ENCODE measurements around the gene MIAT.

MIAT gene

DNA sequence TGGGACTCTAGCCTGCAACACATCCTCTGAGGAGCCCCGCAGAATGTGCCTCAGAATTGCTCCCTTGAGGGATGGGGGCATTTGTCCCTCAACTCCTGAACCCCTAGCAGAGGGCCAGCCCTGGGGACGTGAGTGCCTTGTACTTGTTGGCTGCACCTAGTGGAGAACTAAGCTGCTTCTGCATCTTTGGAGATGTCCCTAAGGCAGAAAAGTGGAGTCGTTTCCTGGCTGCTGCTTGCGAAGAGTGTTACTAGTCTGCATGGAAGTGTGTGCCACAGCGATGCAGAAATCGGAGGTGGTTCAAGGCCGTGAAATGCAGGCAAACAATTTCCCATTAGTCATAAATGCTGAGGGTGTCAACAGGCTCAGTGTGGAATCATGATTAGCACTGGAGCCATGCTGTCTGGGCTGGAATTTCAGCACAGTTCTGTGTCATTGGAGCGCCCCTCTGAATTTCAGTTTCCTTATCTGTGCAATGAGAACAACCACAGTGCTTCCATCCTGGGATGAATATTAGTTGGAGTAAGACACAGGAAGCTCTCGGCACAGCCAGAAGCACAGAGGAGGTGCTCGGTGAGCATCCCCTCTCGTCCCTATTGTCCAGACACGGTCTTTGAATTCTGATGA lies 56.5 kb downstream of the MIAT start:
- no peaks in the 10 kb centered on the region for H3K36me3 ChIP-seq (ENCODE audit: insufficient read depth, low read length)
- H3K9me3 ChIP-seq (ENCODE audit: insufficient read depth, low read depth, low read length) = no peaks in the 10 kb centered on the region
- H3K4me1 ChIP-seq (ENCODE audit: insufficient read depth, low read length) = peaks cover 2% of the 10 kb centered on the region; the same call in 1 of the 2 replicates
- no peak overlapping the region for H3K27ac ChIP-seq (ENCODE audit: low read depth, low read length)
- no peak overlapping the region for H3K9ac ChIP-seq (ENCODE audit: low read depth, low read length)
- 86% methylated on average over 12 of the region's 12 CpGs for WGBS
- H3K4me3 ChIP-seq (ENCODE audit: low read length) = no peak overlapping the region
- H3K27me3 ChIP-seq (ENCODE audit: insufficient read depth, low read length) = no peaks in the 10 kb centered on the region

DNA sequence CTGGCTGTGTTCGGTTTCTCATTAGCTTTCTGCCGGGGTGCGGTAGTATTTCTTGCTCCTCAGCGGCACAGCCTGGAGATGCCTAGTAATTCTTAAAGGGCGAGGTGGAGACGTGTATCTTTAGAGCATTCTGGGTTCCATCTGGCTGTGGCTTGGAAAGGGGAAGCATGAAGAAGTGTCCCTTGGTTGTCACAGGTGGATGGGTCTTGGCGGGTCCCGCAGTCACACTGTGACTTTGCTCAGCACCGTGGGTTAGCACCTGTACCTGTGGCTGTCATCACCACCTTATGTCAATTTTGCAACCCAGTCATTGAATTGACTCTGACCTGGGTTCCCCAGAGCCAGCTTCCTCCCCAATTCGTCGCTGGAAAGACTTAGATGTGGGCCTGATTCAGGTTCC lies 57.6 kb downstream of the MIAT start:
- Histone ChIP-seq H3K9ac (ENCODE audit: low read depth, low read length) (no peak overlapping the region), H3K27me3 (ENCODE audit: insufficient read depth, low read length) (no peaks in the 10 kb centered on the region), H3K4me1 (ENCODE audit: insufficient read depth, low read length) (peaks cover 4% of the 10 kb centered on the region; the same call in 1 of the 2 replicates), H3K27ac (ENCODE audit: low read depth, low read length) (no peak overlapping the region), H3K4me3 (ENCODE audit: low read length) (no peak overlapping the region), H3K36me3 (ENCODE audit: insufficient read depth, low read length) (no peaks in the 10 kb centered on the region), H3K9me3 (ENCODE audit: insufficient read depth, low read depth, low read length) (no peaks in the 10 kb centered on the region)
- WGBS = 89% methylated on average over 11 of the region's 11 CpGs

DNA sequence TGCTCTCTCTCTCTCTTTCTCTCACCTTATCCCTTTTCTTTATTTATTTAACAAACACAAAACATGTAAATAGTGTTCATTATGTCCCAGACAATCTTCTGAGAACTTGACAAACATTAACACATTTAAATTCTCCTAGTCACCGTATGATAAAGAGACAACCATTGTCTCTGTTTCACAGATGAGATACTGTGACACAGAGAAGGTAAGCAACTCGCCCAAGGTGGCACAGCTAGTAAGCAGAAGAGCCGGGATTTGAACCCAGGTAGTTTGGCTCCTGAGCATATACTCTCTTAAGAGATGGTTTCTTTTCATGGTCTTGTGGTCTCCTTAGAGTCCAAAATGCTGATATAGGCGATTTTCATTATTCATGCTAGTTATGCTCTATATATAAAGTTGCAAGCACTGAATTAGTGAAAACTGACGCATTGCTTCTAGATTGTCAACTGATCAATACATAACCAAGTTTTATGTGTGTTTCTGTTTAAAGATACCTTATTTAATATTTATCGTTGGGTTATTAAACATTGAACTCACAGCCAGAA lies 58.1 kb downstream of the MIAT start:
- 92% methylated on average over 6 of the region's 6 CpGs for WGBS
- no peaks in the 10 kb centered on the region for H3K36me3 ChIP-seq (ENCODE audit: insufficient read depth, low read length)
- H3K9me3 ChIP-seq (ENCODE audit: insufficient read depth, low read depth, low read length) = no peaks in the 10 kb centered on the region
- no peaks in the 10 kb centered on the region for H3K27me3 ChIP-seq (ENCODE audit: insufficient read depth, low read length)
- H3K27ac ChIP-seq (ENCODE audit: low read depth, low read length) = no peak overlapping the region
- H3K4me3 ChIP-seq (ENCODE audit: low read length) = no peak overlapping the region
- peaks cover 4% of the 10 kb centered on the region; the same call in 1 of the 2 replicates for H3K4me1 ChIP-seq (ENCODE audit: insufficient read depth, low read length)
- no peak overlapping the region for H3K9ac ChIP-seq (ENCODE audit: low read depth, low read length)

DNA sequence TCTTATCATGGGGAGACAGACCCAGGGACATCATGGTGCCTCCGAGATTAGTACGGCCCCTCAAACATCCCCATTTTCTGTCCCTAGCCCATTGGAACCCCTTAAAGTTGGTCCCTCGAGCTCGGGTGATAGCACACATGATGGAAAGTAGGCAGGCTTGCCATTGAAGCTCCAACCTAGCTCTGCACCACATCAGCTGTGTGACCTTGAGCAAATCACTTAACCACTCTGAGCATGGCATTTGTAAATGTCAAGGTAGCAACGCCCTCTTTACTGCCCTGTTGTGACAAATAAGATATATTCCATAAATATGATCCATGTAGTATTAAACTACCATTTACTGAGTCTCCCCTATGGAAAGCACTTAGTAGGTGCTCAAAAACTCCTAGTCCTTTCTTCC lies 61.1 kb downstream of the MIAT start:
- H3K9me3 ChIP-seq (ENCODE audit: insufficient read depth, low read depth, low read length) = no peaks in the 10 kb centered on the region
- no peaks in the 10 kb centered on the region for H3K27me3 ChIP-seq (ENCODE audit: insufficient read depth, low read length)
- peaks cover 4% of the 10 kb centered on the region; the same call in 1 of the 2 replicates for H3K4me1 ChIP-seq (ENCODE audit: insufficient read depth, low read length)
- H3K27ac ChIP-seq (ENCODE audit: low read depth, low read length) = no peak overlapping the region
- H3K36me3 ChIP-seq (ENCODE audit: insufficient read depth, low read length) = no peaks in the 10 kb centered on the region
- WGBS = 92% methylated on average over 5 of the region's 5 CpGs
- H3K4me3 ChIP-seq (ENCODE audit: low read length) = no peak overlapping the region
- H3K9ac ChIP-seq (ENCODE audit: low read depth, low read length) = no peak overlapping the region

DNA sequence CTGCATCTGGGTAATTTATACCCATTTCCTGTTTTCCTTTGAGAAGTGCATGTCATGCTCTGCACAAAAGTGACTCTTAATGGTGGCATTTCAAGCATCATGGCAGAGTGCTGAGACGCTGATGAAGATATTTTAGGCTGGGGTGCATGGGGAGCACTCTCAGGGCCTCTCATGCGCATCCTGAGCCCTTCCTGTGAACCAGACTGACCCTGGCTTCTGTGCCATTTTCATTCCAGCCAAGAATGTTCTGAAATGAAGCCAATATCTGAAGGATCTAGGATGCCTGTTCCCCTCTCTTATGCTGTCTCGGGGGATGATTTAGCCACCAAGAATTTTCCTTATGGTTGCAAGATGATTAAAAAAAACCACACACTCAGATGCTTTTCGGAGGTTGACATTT lies 61.5 kb downstream of the MIAT start:
- no peaks in the 10 kb centered on the region for H3K27me3 ChIP-seq (ENCODE audit: insufficient read depth, low read length)
- no peak overlapping the region for H3K9ac ChIP-seq (ENCODE audit: low read depth, low read length)
- H3K36me3 ChIP-seq (ENCODE audit: insufficient read depth, low read length) = no peaks in the 10 kb centered on the region
- H3K4me1 ChIP-seq (ENCODE audit: insufficient read depth, low read length) = peaks cover 4% of the 10 kb centered on the region; the same call in 1 of the 2 replicates
- 94% methylated on average over 4 of the region's 4 CpGs for WGBS
- H3K9me3 ChIP-seq (ENCODE audit: insufficient read depth, low read depth, low read length) = no peaks in the 10 kb centered on the region
- H3K4me3 ChIP-seq (ENCODE audit: low read length) = no peak overlapping the region
- H3K27ac ChIP-seq (ENCODE audit: low read depth, low read length) = no peak overlapping the region

DNA sequence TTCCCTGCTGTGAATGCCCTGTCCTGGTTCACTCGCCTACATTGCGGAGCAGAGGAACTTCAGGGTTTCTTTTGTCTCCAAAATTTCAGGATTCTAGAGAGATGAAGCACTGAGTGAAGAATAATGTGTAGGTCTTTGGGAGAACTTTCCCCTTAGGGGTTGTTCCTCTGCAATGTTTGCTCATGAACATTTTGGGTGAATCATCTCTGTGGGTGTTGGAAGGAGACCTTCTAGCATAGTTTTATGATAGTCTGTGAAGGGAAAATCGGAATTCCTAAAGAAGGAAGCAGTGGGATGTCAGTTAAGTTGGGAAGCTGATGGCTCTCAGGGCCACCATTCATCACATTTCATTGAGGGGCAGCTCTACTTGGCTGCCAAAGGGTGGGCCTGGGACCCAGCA lies 64.8 kb downstream of the MIAT start:
- H3K4me1 ChIP-seq (ENCODE audit: insufficient read depth, low read length) = peaks cover 4% of the 10 kb centered on the region; the same call in 1 of the 2 replicates
- H3K36me3 ChIP-seq (ENCODE audit: insufficient read depth, low read length) = no peaks in the 10 kb centered on the region
- no peak overlapping the region for H3K9ac ChIP-seq (ENCODE audit: low read depth, low read length)
- 91% methylated on average over 3 of the region's 3 CpGs for WGBS
- no peaks in the 10 kb centered on the region for H3K9me3 ChIP-seq (ENCODE audit: insufficient read depth, low read depth, low read length)
- H3K27me3 ChIP-seq (ENCODE audit: insufficient read depth, low read length) = no peaks in the 10 kb centered on the region
- H3K27ac ChIP-seq (ENCODE audit: low read depth, low read length) = no peak overlapping the region
- no peak overlapping the region for H3K4me3 ChIP-seq (ENCODE audit: low read length)

DNA sequence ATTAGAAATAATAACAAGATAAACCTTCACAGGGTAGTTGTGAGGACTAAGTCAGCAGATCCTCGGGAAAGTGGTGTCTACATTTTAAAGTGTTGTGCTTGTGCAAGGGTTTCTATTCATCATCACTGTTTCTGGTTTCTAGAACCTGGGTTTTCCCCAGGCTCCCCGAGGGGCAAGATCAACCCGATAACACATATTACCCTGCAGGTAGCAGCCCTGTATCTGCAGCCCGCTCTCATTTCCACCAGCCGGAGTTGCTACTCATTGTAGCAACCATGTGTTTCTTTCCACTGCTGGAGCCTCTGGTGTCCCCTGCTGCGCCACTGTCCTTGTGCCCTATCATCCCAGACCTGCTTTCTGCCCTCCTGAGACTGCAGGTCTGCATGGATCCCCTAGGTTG lies 67.0 kb downstream of the MIAT start:
- 91% methylated on average over 6 of the region's 6 CpGs for WGBS
- Histone ChIP-seq H3K27me3 (ENCODE audit: insufficient read depth, low read length) (no peaks in the 10 kb centered on the region), H3K27ac (ENCODE audit: low read depth, low read length) (no peak overlapping the region)

DNA sequence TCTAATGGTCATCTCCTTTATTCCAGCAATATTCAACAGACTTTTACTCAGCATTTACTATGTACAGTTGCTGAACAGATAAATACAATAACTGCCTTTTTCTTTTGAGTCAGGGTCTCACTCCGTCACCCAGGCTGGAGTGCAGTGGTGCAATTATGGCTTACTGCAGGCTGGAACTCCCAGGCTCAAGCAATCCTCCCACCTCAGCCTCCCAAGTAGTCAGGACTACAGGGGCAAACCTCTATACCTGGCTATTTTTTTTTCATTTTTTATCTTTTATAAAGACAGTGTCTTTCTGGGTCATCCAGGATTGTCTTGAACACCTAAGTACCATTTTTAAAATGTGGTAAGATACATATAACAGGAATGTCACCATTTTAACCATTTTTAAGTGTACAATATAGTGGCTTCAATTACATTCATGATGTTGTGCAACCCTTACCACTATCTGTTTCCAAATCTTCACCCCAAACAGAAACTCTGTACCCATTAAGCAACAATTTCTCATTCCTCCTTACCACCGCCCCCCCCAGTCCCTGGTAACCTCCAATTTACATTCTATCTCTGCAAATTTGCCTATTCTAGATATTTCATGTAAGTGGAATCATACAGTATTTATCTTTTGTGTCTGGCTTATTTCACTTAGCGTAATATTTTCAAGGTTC lies 67.8 kb downstream of the MIAT start:
- Histone ChIP-seq H3K27me3 (ENCODE audit: insufficient read depth, low read length) (no peaks in the 10 kb centered on the region), H3K9me3 (ENCODE audit: insufficient read depth, low read depth, low read length) (no peaks in the 10 kb centered on the region), H3K9ac (ENCODE audit: low read depth, low read length) (no peak overlapping the region), H3K27ac (ENCODE audit: low read depth, low read length) (no peak overlapping the region), H3K4me3 (ENCODE audit: low read length) (no peak overlapping the region), H3K36me3 (ENCODE audit: insufficient read depth, low read length) (no peaks in the 10 kb centered on the region), H3K4me1 (ENCODE audit: insufficient read depth, low read length) (no peaks in the 10 kb centered on the region)
- WGBS = 87% methylated on average over 2 of the region's 3 CpGs

More for the DNA sequence above, 67.0 kb downstream of the MIAT start:
- Histone ChIP-seq H3K4me1 (ENCODE audit: insufficient read depth, low read length) (no peaks in the 10 kb centered on the region), H3K36me3 (ENCODE audit: insufficient read depth, low read length) (no peaks in the 10 kb centered on the region), H3K4me3 (ENCODE audit: low read length) (no peak overlapping the region), H3K9me3 (ENCODE audit: insufficient read depth, low read depth, low read length) (no peaks in the 10 kb centered on the region), H3K9ac (ENCODE audit: low read depth, low read length) (no peak overlapping the region)

Measured in HUES64 (cell line).